CD14-positive monocyte (primary cell): Measurements from ENCODE around the gene ANTXR2. TPM values are rescaled to one million over a fixed set of nuclear protein-coding genes. Genes with fewer than 3 reads are reported as not detected.

ENCODE experiments used
- DNase-seq, 3 donors: peaks; one replicate each; pipeline ENCODE4 v3.0.0-alpha.2; 2011 to 2022
- H2AFZ ChIP-seq: 2 replicates; pipeline ENCODE4 v1.6.0; 2012; ENCODE audit warnings: mild to moderate bottlenecking, low read depth, low read length, inconsistent platforms; ENCODE audit not compliant: insufficient read depth, poor library complexity, severe bottlenecking
- H3K27ac ChIP-seq, 2 donors: 1 replicate in 1 of 2; 2 replicates in 1 of 2; pipeline ENCODE4 v1.5.1; 2012 to 2013; ENCODE audit warnings: low read length in 2 of 2, control low read depth in 1 of 2, inconsistent platforms in 1 of 2, low read depth in 1 of 2, mild to moderate bottlenecking in 1 of 2
- H3K27me3 ChIP-seq, 2 donors: one replicate each; pipeline versions ENCODE4 v1.6.0 to v1.6.1; 2011 to 2013; ENCODE audit warnings: low read length in 2 of 2; ENCODE audit not compliant: control insufficient read depth in 2 of 2, insufficient read depth in 2 of 2
- H3K36me3 ChIP-seq, 2 donors: replicated peaks in 1 of 2; 1 replicate in 1 of 2; 2 replicates in 1 of 2; pipeline versions ENCODE4 v1.5.1 to v1.6.1; 2012 to 2013; ENCODE audit warnings: low read length in 2 of 2, control low read depth in 1 of 2, inconsistent platforms in 1 of 2, mild to moderate bottlenecking in 1 of 2; ENCODE audit not compliant: insufficient read depth in 2 of 2, control insufficient read depth in 1 of 2
- H3K4me1 ChIP-seq, 2 donors: 1 replicate in 1 of 2; 2 replicates in 1 of 2; pipeline versions ENCODE4 v1.5.1 to v1.6.1; 2012 to 2013; ENCODE audit warnings: low read length in 2 of 2, control low read depth in 1 of 2, inconsistent platforms in 1 of 2, mild to moderate bottlenecking in 1 of 2, moderate library complexity in 1 of 2; ENCODE audit not compliant: insufficient read depth in 2 of 2, control insufficient read depth in 1 of 2
- H3K4me2 ChIP-seq: replicated peaks from 2 replicates; pipeline ENCODE3; 2012; ENCODE audit warnings: low read length, moderate library complexity, mild to moderate bottlenecking; ENCODE audit not compliant: poor library complexity, severe bottlenecking; ENCODE audit errors: extremely low read depth
- H3K4me3 ChIP-seq, 3 experiments: fragments of 200-600 bp in 1 of 3; sonication (generic) in 1 of 3; replicated peaks in 1 of 3; 1 replicate in 2 of 3; 2 replicates in 1 of 3; pipeline ENCODE4 v1.5.1; 2011 to 2013; ENCODE audit warnings: low read length in 3 of 3, mild to moderate bottlenecking in 3 of 3, control low read depth in 2 of 3, low read depth in 2 of 3, inconsistent platforms in 1 of 3, moderate library complexity in 1 of 3
- H3K79me2 ChIP-seq: 2 replicates; pipeline ENCODE4 v1.6.0; 2012; ENCODE audit warnings: mild to moderate bottlenecking, control low read depth, inconsistent platforms, low read length, moderate library complexity; ENCODE audit not compliant: insufficient read depth
- H3K9ac ChIP-seq: 2 replicates; pipeline ENCODE4 v1.6.0; 2017; ENCODE audit warnings: low read length, mild to moderate bottlenecking; ENCODE audit not compliant: insufficient read depth, poor library complexity, severe bottlenecking
- H3K9me3 ChIP-seq, 2 donors: replicated peaks in 1 of 2; 1 replicate in 1 of 2; 2 replicates in 1 of 2; pipeline versions ENCODE4 v1.5.1 to v1.6.1; 2012 to 2013; ENCODE audit warnings: low read length in 2 of 2, control low read depth in 1 of 2; ENCODE audit not compliant: control insufficient read depth in 1 of 2, insufficient read depth in 1 of 2
- H4K20me1 ChIP-seq: 2 replicates; pipeline ENCODE4 v1.6.0; 2012; ENCODE audit warnings: mild to moderate bottlenecking, low read length, control low read depth, moderate library complexity; ENCODE audit not compliant: insufficient read depth
- H3K27ac Mint-ChIP-seq, 7 donors: one replicate each; pipeline ENCODE4 v1.8.0; 2020; ENCODE audit warnings: mild to moderate bottlenecking in 7 of 7, mixed read lengths in 7 of 7, moderate library complexity in 6 of 7, inconsistent platforms in 2 of 7
- H3K27me3 Mint-ChIP-seq, 3 donors: one replicate each; pipeline ENCODE4 v1.8.0; 2021 to 2022; ENCODE audit warnings: low read depth in 3 of 3, mild to moderate bottlenecking in 3 of 3, mixed read lengths in 3 of 3, moderate library complexity in 3 of 3, inconsistent platforms in 1 of 3
- H3K36me3 Mint-ChIP-seq, 2 donors: one replicate each; pipeline ENCODE4 v1.8.0; 2020; ENCODE audit warnings: mixed read lengths in 2 of 2, inconsistent platforms in 1 of 2, mild to moderate bottlenecking in 1 of 2
- H3K4me1 Mint-ChIP-seq: one replicate; pipeline ENCODE4 v1.8.0; 2020; ENCODE audit warnings: mild to moderate bottlenecking, mixed read lengths
- H3K4me3 Mint-ChIP-seq, 2 donors: one replicate each; pipeline ENCODE4 v1.8.0; 2020; ENCODE audit warnings: mild to moderate bottlenecking in 2 of 2, mixed read lengths in 2 of 2, moderate library complexity in 1 of 2
- H3K9me3 Mint-ChIP-seq, 7 donors: one replicate each; pipeline ENCODE4 v1.8.0; 2020 to 2022; ENCODE audit warnings: mixed read lengths in 7 of 7, mild to moderate bottlenecking in 6 of 7, moderate library complexity in 6 of 7, inconsistent platforms in 2 of 7
- CTCF ChIP-seq: fragments of 200-600 bp; IDR thresholded peaks from one replicate; pipeline ENCODE4 v1.8.0; 2022; ENCODE audit warnings: antibody characterized with exemption, mild to moderate bottlenecking
- WGBS: methylation state at CpG from one replicate; pipeline ENCODE4 v1.1.5; 2013; ENCODE audit warnings: missing lambda C conversion rate; ENCODE audit not compliant: insufficient coverage; 5-methylcytosine and 5-hydroxymethylcytosine counted together
- intact Hi-C, 2 donors: fragments of 100-400 bp; cut with micrococcal nuclease; formaldehyde crosslinking; loops; one replicate each; pipeline versions ENCODE4 v1.15.0 to v1.15.1; 2023
- polyA plus RNA-seq, 3 donors: library from polyadenylated mRNA; depleted of rRNA in 1 of 3; unstranded in 2 of 3; stranded (reverse) in 1 of 3; fragments of 300-500 nt in 2 of 3; fragments of >200 nt in 1 of 3; fragmentation: Illumina TruSeq in 2 of 3; gene quantifications; 1 replicate in 2 of 3; 2 replicates in 1 of 3; pipeline ENCODE4 v1.2.3, GENCODE V29; 2012 to 2021

Gene ANTXR2
- polyA plus RNA-seq, 3 donors: 15.4 to 69.6 (median 59.2) TPM

- peaks cover 70 to 82% of the 10 kb centered on the region in 2 donors for H3K36me3 Mint-ChIP-seq
- intact Hi-C loops: no loop called here
- no peaks in the 10 kb centered on the region for H3K9me3 ChIP-seq
- H3K4me2 ChIP-seq: no peak overlapping the region
- no peaks in the 10 kb centered on the region for H3K27me3 ChIP-seq
- H3K27me3 Mint-ChIP-seq: no peaks in the 10 kb centered on the region
- H3K79me2 ChIP-seq: peaks cover 75% of the 10 kb centered on the region
- H2AFZ ChIP-seq: no peak overlapping the region
- H3K36me3 ChIP-seq: peaks cover 65 to 91% of the 10 kb centered on the region in 2 donors
- H3K4me3 Mint-ChIP-seq: no peak overlapping the region
- no peak for TF ChIP-seq CTCF
- H3K4me1 Mint-ChIP-seq: peaks cover 29% of the 10 kb centered on the region
- H3K9me3 Mint-ChIP-seq: no peaks in the 10 kb centered on the region
- H3K9ac ChIP-seq: no peak overlapping the region
- no peak overlapping the region for H3K4me3 ChIP-seq
- no CpG with 5 or more reads among the region's 2 CpGs for WGBS
- no peak overlapping the region for H3K27ac ChIP-seq
- peaks cover 27% of the 10 kb centered on the region for H4K20me1 ChIP-seq
- H3K27ac Mint-ChIP-seq: no peak overlapping the region
- DNase-seq: no peak
- peaks cover 12 to 18% of the 10 kb centered on the region in 2 donors for H3K4me1 ChIP-seq
These were observed 7.4 kb downstream of the ANTXR2 start for GRCh38 chr4:80065601-80066000.

GRCh38 chr4:80062527-80062926, 10.5 kb downstream of the ANTXR2 start:
- Histone ChIP-seq H3K4me1 (peaks cover 14 to 16% of the 10 kb centered on the region in 2 donors), H3K4me2 (no peak overlapping the region), H3K27me3 (no peaks in the 10 kb centered on the region), H4K20me1 (peaks cover 23% of the 10 kb centered on the region), H2AFZ (no peak overlapping the region), H3K27ac (peak overlapping the region in 1 of 2 donors; percentile 30), H3K9me3 (no peaks in the 10 kb centered on the region), H3K4me3 (no peak overlapping the region), H3K36me3 (peaks cover 50 to 70% of the 10 kb centered on the region in 2 donors), H3K79me2 (peaks cover 63% of the 10 kb centered on the region), H3K9ac (no peak overlapping the region)
- no peaks in the 10 kb centered on the region for H3K9me3 Mint-ChIP-seq
- no peak overlapping the region for H3K4me3 Mint-ChIP-seq
- intact Hi-C loops: no loop called here
- peaks cover 27% of the 10 kb centered on the region for H3K4me1 Mint-ChIP-seq
- H3K36me3 Mint-ChIP-seq: peaks cover 60 to 78% of the 10 kb centered on the region in 2 donors
- no peak for TF ChIP-seq CTCF
- H3K27ac Mint-ChIP-seq: peak overlapping the region in 6 of 7 donors; percentile 20 to 82 (median 50)
- no peak for DNase-seq
- WGBS: 100% methylated on average over 1 of the region's 3 CpGs
- no peaks in the 10 kb centered on the region for H3K27me3 Mint-ChIP-seq
